Thyroid gland (tissue), 4 donors: ENCODE measurements around the gene GLIS1.

Experiments used
- CTCF ChIP-seq, 6 experiments: fragments of 200-600 bp in 3 of 6; fragments of 450-650 bp in 3 of 6; sonication (generic) in 3 of 6; IDR thresholded peaks; one replicate each; pipeline ENCODE4 v1.5.1; 2016 to 2019; ENCODE audit warnings: antibody characterized with exemption in 6 of 6, mild to moderate bottlenecking in 2 of 6, inconsistent platforms in 1 of 6, moderate library complexity in 1 of 6
- POLR2A ChIP-seq, 2 donors: fragments of 450-650 bp; IDR thresholded peaks; one replicate each; pipeline ENCODE4 v1.6.1; 2017; ENCODE audit warnings: antibody characterized with exemption in 2 of 2, mild to moderate bottlenecking in 2 of 2, moderate library complexity in 1 of 2

- TF ChIP-seq CTCF (IDR thresholded peaks at IDR 0.05) = no peak
- no peak for TF ChIP-seq POLR2A (IDR thresholded peaks at IDR 0.05)
Measured at GRCh38 chr1:53627666-53628065, 111.3 kb downstream of the GLIS1 start.
